Measurements from ENCODE around the gene ANKH.

GRCh38 chr5:14859150-14859549 is 12.4 kb downstream of the ANKH start:
- no peak for TF ChIP-seq CTCF (optimal IDR thresholded peaks at IDR 0.05 in 1 of 3, IDR thresholded peaks at IDR 0.05 in 1 of 3, conservative IDR thresholded peaks at IDR 0.05 in 1 of 3; ENCODE audit: extremely low read depth in 1 of 3, insufficient read depth in 2 of 3, low read length in 3 of 3)
- TF ChIP-seq EZH2 (IDR thresholded peaks at IDR 0.05; ENCODE audit: low read length): no peak
